Uterus (tissue), 4 donors: Measurements from ENCODE around the gene COL4A6. TPM values are rescaled to one million over a fixed set of nuclear protein-coding genes. Genes with fewer than 3 reads are reported as not detected.

Experiments
- DNase-seq, 2 donors: peaks; one replicate each; pipeline ENCODE4 v3.0.0-alpha.2; 2019 to 2020
- H3K27ac ChIP-seq, 2 donors: fragments of 200-600 bp; sonication (generic); 1 replicate in 1 of 2; 2 replicates in 1 of 2; pipeline ENCODE4 v1.5.1; 2016 to 2018
- H3K27me3 ChIP-seq, 2 donors: fragments of 200-600 bp; sonication (generic); one replicate each; pipeline ENCODE4 v1.5.1; 2018 to 2019; ENCODE audit warnings: control low read depth in 1 of 2
- H3K36me3 ChIP-seq, 2 donors: fragments of 200-600 bp; sonication (generic); one replicate each; pipeline ENCODE4 v1.5.1; 2019; ENCODE audit warnings: control low read depth in 1 of 2
- H3K4me1 ChIP-seq, 2 donors: fragments of 200-600 bp; sonication (generic); one replicate each; pipeline ENCODE4 v1.5.1; 2018 to 2019; ENCODE audit warnings: control low read depth in 1 of 2
- H3K4me3 ChIP-seq, 2 donors: fragments of 200-600 bp; sonication (generic); 1 replicate in 1 of 2; 2 replicates in 1 of 2; pipeline ENCODE4 v1.5.1; 2018 to 2019; ENCODE audit warnings: mild to moderate bottlenecking in 1 of 2
- H3K9me3 ChIP-seq, 2 donors: fragments of 200-600 bp; sonication (generic); one replicate each; pipeline ENCODE4 v1.5.1; 2019; ENCODE audit warnings: control low read depth in 1 of 2
- CTCF ChIP-seq, 4 experiments: fragments of 200-600 bp in 2 of 4; fragments of 450-650 bp in 2 of 4; sonication (generic) in 2 of 4; IDR thresholded peaks; one replicate each; pipeline ENCODE4 v1.5.1; 2016 to 2019; ENCODE audit warnings: antibody characterized with exemption in 4 of 4, mild to moderate bottlenecking in 2 of 4, moderate library complexity in 1 of 4
- POLR2A ChIP-seq, 2 donors: fragments of 450-650 bp; IDR thresholded peaks; one replicate each; pipeline ENCODE4 v1.6.1; 2016; ENCODE audit warnings: antibody characterized with exemption in 2 of 2, mild to moderate bottlenecking in 1 of 2, moderate library complexity in 1 of 2
- intact Hi-C: fragments of 100-400 bp; cut with DNase I; formaldehyde crosslinking; loops from one replicate; pipeline ENCODE4 v1.15.1; 2023; ENCODE audit warnings: low total_unique reads
- total RNA-seq, 4 donors: library from RNA; depleted of rRNA in 3 of 4; stranded (reverse); fragments of >200 nt in 3 of 4; gene quantifications; one replicate each; pipeline versions ENCODE4 v1.1.0 to v1.2.4, GENCODE V29; 2014 to 2023
- donor health status: DM: yes; HTN: yes; CAD: no.

The COL4A6 gene
- total RNA-seq, 4 donors from 2014 or later = 0.88 to 113 (median 42.9) TPM

- no peaks in the 10 kb centered on the region for H3K4me1 ChIP-seq
- intact Hi-C loops = no loop called here
- H3K27ac ChIP-seq = no peak overlapping the region
- H3K9me3 ChIP-seq = no peaks in the 10 kb centered on the region
- no peaks in the 10 kb centered on the region for H3K36me3 ChIP-seq
- TF ChIP-seq CTCF (IDR thresholded peaks at IDR 0.05) = no peak
- TF ChIP-seq POLR2A (IDR thresholded peaks at IDR 0.05) = no peak
- no peak overlapping the region for H3K4me3 ChIP-seq
- DNase-seq = no peak
- no peaks in the 10 kb centered on the region for H3K27me3 ChIP-seq
Measured at GRCh38 chrX:108156934-108157466, 281.2 kb downstream of the COL4A6 start.

- DNase-seq = no peak
- H3K4me1 ChIP-seq = no peaks in the 10 kb centered on the region
- no peak overlapping the region for H3K4me3 ChIP-seq
- TF ChIP-seq CTCF (IDR thresholded peaks at IDR 0.05) = no peak
- no peaks in the 10 kb centered on the region for H3K36me3 ChIP-seq
- intact Hi-C loops = no loop called here
- H3K27ac ChIP-seq = no peak overlapping the region
- H3K27me3 ChIP-seq = no peaks in the 10 kb centered on the region
- no peaks in the 10 kb centered on the region for H3K9me3 ChIP-seq
Measured at GRCh38 chrX:108156082-108156481, 282.1 kb downstream of the COL4A6 start.

- Histone ChIP-seq H3K27me3 (no peaks in the 10 kb centered on the region), H3K4me1 (no peaks in the 10 kb centered on the region), H3K36me3 (no peaks in the 10 kb centered on the region), H3K9me3 (no peaks in the 10 kb centered on the region), H3K27ac (no peak overlapping the region), H3K4me3 (no peak overlapping the region)
- TF ChIP-seq CTCF (IDR thresholded peaks at IDR 0.05) (no peak), POLR2A (IDR thresholded peaks at IDR 0.05) (no peak)
- intact Hi-C loops = no loop called here
- no peak for DNase-seq
Measured at GRCh38 chrX:108148524-108148923, 289.7 kb downstream of the COL4A6 start.

- H3K4me1 ChIP-seq = no peaks in the 10 kb centered on the region
- H3K36me3 ChIP-seq = no peaks in the 10 kb centered on the region
- DNase-seq = no peak
- TF ChIP-seq CTCF (IDR thresholded peaks at IDR 0.05) (no peak), POLR2A (IDR thresholded peaks at IDR 0.05) (no peak)
- intact Hi-C loops = no loop called here
- no peaks in the 10 kb centered on the region for H3K9me3 ChIP-seq
- H3K27ac ChIP-seq = no peak overlapping the region
- no peak overlapping the region for H3K4me3 ChIP-seq
- no peaks in the 10 kb centered on the region for H3K27me3 ChIP-seq
Measured at GRCh38 chrX:108138814-108139702, 299.2 kb downstream of the COL4A6 start.

- Histone ChIP-seq H3K27me3 (no peaks in the 10 kb centered on the region), H3K9me3 (no peaks in the 10 kb centered on the region), H3K27ac (no peak overlapping the region), H3K4me1 (no peaks in the 10 kb centered on the region), H3K4me3 (no peak overlapping the region), H3K36me3 (no peaks in the 10 kb centered on the region)
- TF ChIP-seq CTCF (IDR thresholded peaks at IDR 0.05) = no peak
- no peak for TF ChIP-seq POLR2A (IDR thresholded peaks at IDR 0.05)
- intact Hi-C loops = no loop called here
- no peak for DNase-seq
Measured at GRCh38 chrX:108134724-108135123, 303.5 kb downstream of the COL4A6 start.
